Dedifferentiated amniotic fluid mesenchymal stem cell (primary cell): ENCODE measurements around the gene SETBP1.

Experiments used
- DNase-seq: peaks from one replicate; pipeline ENCODE4 v3.0.0-alpha.2; 2016; ENCODE audit errors: extremely low spot score

Gene SETBP1

GRCh38 chr18:45066886-45067285, 386.2 kb downstream of the SETBP1 start:
- DNase-seq, result no peak

GRCh38 chr18:45068400-45069094, 387.9 kb downstream of the SETBP1 start:
- DNase-seq, result no peak

- no peak for DNase-seq
Measured at GRCh38 chr18:45069546-45069945, 388.9 kb downstream of the SETBP1 start.

GRCh38 chr18:45071956-45072355, 391.3 kb downstream of the SETBP1 start:
- no peak for DNase-seq

GRCh38 chr18:45073556-45073955, 392.9 kb downstream of the SETBP1 start:
- no peak for DNase-seq

GRCh38 chr18:45081566-45082181, 401.0 kb downstream of the SETBP1 start:
- no peak for DNase-seq

GRCh38 chr18:45083226-45083855, 402.7 kb downstream of the SETBP1 start:
- no peak for DNase-seq

GRCh38 chr18:45084206-45084605, 403.5 kb downstream of the SETBP1 start:
- no peak for DNase-seq

- no peak for DNase-seq
Measured at GRCh38 chr18:45085916-45086624, 405.4 kb downstream of the SETBP1 start.

- DNase-seq, result no peak
Measured at GRCh38 chr18:45086777-45087176, 406.1 kb downstream of the SETBP1 start.

- no peak for DNase-seq
Measured at GRCh38 chr18:45090526-45091140, 409.9 kb downstream of the SETBP1 start.

- DNase-seq, result no peak
Measured at GRCh38 chr18:45100321-45101105, 419.8 kb downstream of the SETBP1 start.

GRCh38 chr18:45102126-45102525, 421.4 kb downstream of the SETBP1 start:
- DNase-seq, result no peak

GRCh38 chr18:45102863-45103262, 422.2 kb downstream of the SETBP1 start:
- DNase-seq, result no peak

GRCh38 chr18:45103319-45104048, 422.8 kb downstream of the SETBP1 start:
- DNase-seq, result no peak

- DNase-seq, result no peak
Measured at GRCh38 chr18:45104049-45104395, 423.3 kb downstream of the SETBP1 start.

GRCh38 chr18:45106331-45106774, 425.7 kb downstream of the SETBP1 start:
- no peak for DNase-seq

- no peak for DNase-seq
Measured at GRCh38 chr18:45107425-45107824, 426.7 kb downstream of the SETBP1 start.

- no peak for DNase-seq
Measured at GRCh38 chr18:45108754-45109153, 428.1 kb downstream of the SETBP1 start.

GRCh38 chr18:45109271-45109670, 428.6 kb downstream of the SETBP1 start:
- DNase-seq, result no peak

GRCh38 chr18:45109706-45110105, 429.0 kb downstream of the SETBP1 start:
- no peak for DNase-seq
